Smooth muscle cell (in vitro differentiated cells): Measurements from ENCODE around the gene CNTNAP2. TPM values are rescaled to one million over a fixed set of nuclear protein-coding genes. Genes with fewer than 3 reads are reported as not detected.
A peak's percentile ranks its signal among the peaks of the same experiment; 100 is the strongest.

ENCODE experiments used
- DNase-seq: peaks from one replicate; lab custom pipeline; 2025; ENCODE audit not compliant: unreplicated experiment; lab: John Stamatoyannopoulos, UW
- H2AFZ ChIP-seq: fragments of 200-600 bp; sonication (generic); 2 replicates; pipeline ENCODE4 v1.6.0; 2016; ENCODE audit warnings: antibody characterized with exemption, low read depth, mild to moderate bottlenecking
- H3F3A ChIP-seq: fragments of 200-600 bp; sonication (generic); 2 replicates; pipeline ENCODE4 v1.6.0; 2017; ENCODE audit warnings: antibody characterized with exemption, low read depth
- H3K27ac ChIP-seq: fragments of 200-600 bp; sonication (generic); 2 replicates; pipeline ENCODE4 v1.5.1; 2016; ENCODE audit warnings: low read depth, mild to moderate bottlenecking
- H3K27me3 ChIP-seq: fragments of 200-600 bp; sonication (generic); 2 replicates; pipeline ENCODE4 v1.6.1; 2016; ENCODE audit warnings: low read depth, mild to moderate bottlenecking
- H3K36me3 ChIP-seq: fragments of 200-600 bp; sonication (generic); 2 replicates; pipeline ENCODE4 v1.5.1; 2016; ENCODE audit warnings: low read depth
- H3K4me1 ChIP-seq: fragments of 200-600 bp; sonication (generic); 2 replicates; pipeline ENCODE4 v1.5.1; 2016; ENCODE audit warnings: low read depth
- H3K4me2 ChIP-seq: fragments of 200-600 bp; sonication (generic); 2 replicates; pipeline ENCODE4 v1.6.0; 2016; ENCODE audit warnings: mild to moderate bottlenecking
- H3K4me3 ChIP-seq: fragments of 200-600 bp; sonication (generic); 2 replicates; pipeline ENCODE4 v1.5.1; 2016; ENCODE audit warnings: mild to moderate bottlenecking
- H3K79me2 ChIP-seq: fragments of 200-600 bp; sonication (generic); 2 replicates; pipeline ENCODE4 v1.6.0; 2016; ENCODE audit warnings: low read depth, mild to moderate bottlenecking
- H3K9ac ChIP-seq: fragments of 200-600 bp; sonication (generic); 2 replicates; pipeline ENCODE4 v1.6.0; 2016; ENCODE audit warnings: low read depth
- H3K9me3 ChIP-seq: fragments of 200-600 bp; sonication (generic); replicated peaks from 2 replicates; pipeline ENCODE4 v1.5.1; 2016; ENCODE audit warnings: low read depth
- H4K20me1 ChIP-seq: fragments of 200-600 bp; sonication (generic); 2 replicates; pipeline ENCODE4 v1.6.0; 2016; ENCODE audit warnings: low read depth
- WGBS: methylation state at CpG from one replicate; pipeline ENCODE4 v1.1.7; 2016; ENCODE audit warnings: low lambda C conversion rate; 5-methylcytosine and 5-hydroxymethylcytosine counted together
- polyA plus RNA-seq: library from polyadenylated mRNA; unstranded; fragments of >200 nt; fragmentation: Nextera tagmentation; extraction: Ambion mirVana; gene quantifications from 2 replicates; pipeline ENCODE4 v1.2.1, GENCODE V29; 2016
- total RNA-seq: library from RNA; depleted of rRNA; stranded (reverse); fragments of >200 nt; gene quantifications from 2 replicates; pipeline ENCODE4 v1.2.3, GENCODE V29; 2014
- TF ChIP-seq, protein P1 (sequence below): fragments of 200-600 bp; sonication (generic); IDR thresholded peaks from 2 replicates; pipeline ENCODE4 v1.5.1; 2017; ENCODE audit warnings: borderline replicate concordance, mild to moderate bottlenecking, antibody characterized with exemption; ENCODE audit not compliant: insufficient read depth, poor library complexity, severe bottlenecking

Gene CNTNAP2
- total and polyA plus RNA-seq, 2 experiments from 2014 or later, result 1.7 to 9.0 TPM

GRCh38 chr7:147411096-147411495 lies 1294.5 kb downstream of the CNTNAP2 start:
- Histone ChIP-seq H3K27ac (no peak overlapping the region), H3K79me2 (no peaks in the 10 kb centered on the region), H2AFZ (peak overlapping the region; percentile 23), H3K4me2 (no peak overlapping the region), H3K27me3 (no peaks in the 10 kb centered on the region), H3K4me1 (peaks cover 13% of the 10 kb centered on the region), H3K9ac (no peak overlapping the region), H3K4me3 (no peak overlapping the region), H3F3A (no peaks in the 10 kb centered on the region), H3K9me3 (no peaks in the 10 kb centered on the region), H4K20me1 (no peaks in the 10 kb centered on the region), H3K36me3 (no peaks in the 10 kb centered on the region)
- no peak for DNase-seq
- TF ChIP-seq, protein P1, sequence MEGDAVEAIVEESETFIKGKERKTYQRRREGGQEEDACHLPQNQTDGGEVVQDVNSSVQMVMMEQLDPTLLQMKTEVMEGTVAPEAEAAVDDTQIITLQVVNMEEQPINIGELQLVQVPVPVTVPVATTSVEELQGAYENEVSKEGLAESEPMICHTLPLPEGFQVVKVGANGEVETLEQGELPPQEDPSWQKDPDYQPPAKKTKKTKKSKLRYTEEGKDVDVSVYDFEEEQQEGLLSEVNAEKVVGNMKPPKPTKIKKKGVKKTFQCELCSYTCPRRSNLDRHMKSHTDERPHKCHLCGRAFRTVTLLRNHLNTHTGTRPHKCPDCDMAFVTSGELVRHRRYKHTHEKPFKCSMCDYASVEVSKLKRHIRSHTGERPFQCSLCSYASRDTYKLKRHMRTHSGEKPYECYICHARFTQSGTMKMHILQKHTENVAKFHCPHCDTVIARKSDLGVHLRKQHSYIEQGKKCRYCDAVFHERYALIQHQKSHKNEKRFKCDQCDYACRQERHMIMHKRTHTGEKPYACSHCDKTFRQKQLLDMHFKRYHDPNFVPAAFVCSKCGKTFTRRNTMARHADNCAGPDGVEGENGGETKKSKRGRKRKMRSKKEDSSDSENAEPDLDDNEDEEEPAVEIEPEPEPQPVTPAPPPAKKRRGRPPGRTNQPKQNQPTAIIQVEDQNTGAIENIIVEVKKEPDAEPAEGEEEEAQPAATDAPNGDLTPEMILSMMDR, result no peak

- Histone ChIP-seq H2AFZ (no peak overlapping the region), H3K4me2 (peak overlapping the region; percentile 14), H3K4me3 (no peak overlapping the region), H3K27ac (no peak overlapping the region), H3K27me3 (no peaks in the 10 kb centered on the region), H3K79me2 (no peaks in the 10 kb centered on the region), H3K4me1 (peaks cover 13% of the 10 kb centered on the region), H3K9me3 (no peaks in the 10 kb centered on the region), H3F3A (no peaks in the 10 kb centered on the region), H4K20me1 (no peaks in the 10 kb centered on the region), H3K36me3 (no peaks in the 10 kb centered on the region), H3K9ac (no peak overlapping the region)
- DNase-seq, result no peak
- TF ChIP-seq, protein P1, result no peak
- 42% methylated on average over 2 of the region's 2 CpGs for WGBS
Observed at GRCh38 chr7:147412109-147412508, 1295.5 kb downstream of the CNTNAP2 start.

DNA sequence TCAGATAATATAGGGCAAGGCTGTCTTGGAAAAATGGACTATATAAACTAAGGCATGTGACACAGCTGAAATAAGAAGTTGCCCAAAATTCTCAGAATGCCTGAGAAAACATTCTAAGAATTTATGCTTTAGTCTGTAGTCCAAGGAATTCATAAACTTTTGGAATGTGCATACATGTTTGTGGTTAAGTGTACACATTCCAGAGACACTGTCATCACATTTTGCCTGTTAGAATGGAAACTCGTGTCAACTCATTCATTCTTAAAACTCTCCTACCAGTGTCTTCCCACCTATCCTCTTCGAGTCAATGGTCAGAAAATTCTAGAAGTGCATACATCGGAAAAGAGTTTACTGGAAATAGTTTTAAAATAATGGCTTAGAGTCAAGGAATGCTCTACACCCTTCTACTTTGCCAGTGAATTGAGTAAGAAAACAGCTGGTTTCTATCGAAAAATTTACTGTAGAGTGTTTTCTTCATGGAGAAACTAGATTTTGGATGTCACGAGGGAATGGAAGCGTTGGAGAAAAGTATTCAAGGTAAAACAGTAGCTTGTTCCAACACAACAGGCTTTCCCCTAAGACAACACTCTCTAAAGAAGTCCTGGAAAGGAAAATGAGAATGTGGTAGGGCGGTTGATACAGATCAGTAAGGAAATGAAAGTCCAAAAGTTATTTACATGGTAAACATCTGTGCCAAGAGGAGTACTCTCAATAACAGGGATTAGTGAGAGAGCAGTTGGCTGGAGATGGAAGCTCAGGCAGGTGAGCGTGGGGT lies 1296.4 kb downstream of the CNTNAP2 start:
- peak overlapping the region; percentile 24 for H3K4me2 ChIP-seq
- H3K4me1 ChIP-seq, result peaks cover 13% of the 10 kb centered on the region
- H3K4me3 ChIP-seq, result no peak overlapping the region
- H3K36me3 ChIP-seq, result no peaks in the 10 kb centered on the region
- H3K9me3 ChIP-seq, result no peaks in the 10 kb centered on the region
- 72% methylated on average over 8 of the region's 8 CpGs for WGBS
- H3F3A ChIP-seq, result no peaks in the 10 kb centered on the region
- no peaks in the 10 kb centered on the region for H3K27me3 ChIP-seq
- DNase-seq, result no peak
- TF ChIP-seq, protein P1, result no peak
- H3K9ac ChIP-seq, result no peak overlapping the region
- no peaks in the 10 kb centered on the region for H3K79me2 ChIP-seq
- H3K27ac ChIP-seq, result peak overlapping the region; percentile 51
- H2AFZ ChIP-seq, result no peak overlapping the region
- H4K20me1 ChIP-seq, result no peaks in the 10 kb centered on the region

DNA sequence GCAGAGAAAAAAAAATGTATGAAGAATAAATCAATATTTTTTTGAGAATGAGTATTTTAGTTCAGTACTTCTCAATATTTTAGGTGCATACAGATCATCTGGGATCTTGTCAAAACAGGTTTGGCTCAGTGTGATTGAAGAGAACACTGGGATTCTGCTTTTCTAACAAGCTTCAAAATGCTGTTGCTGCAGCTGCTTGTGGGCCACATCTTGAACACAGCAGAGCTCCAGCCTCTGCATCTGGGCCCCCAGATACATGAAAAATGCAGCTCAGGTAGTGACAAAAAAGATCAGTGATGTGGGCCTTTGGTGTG lies 1296.9 kb downstream of the CNTNAP2 start:
- Histone ChIP-seq H3K4me1 (peaks cover 13% of the 10 kb centered on the region), H3K9ac (no peak overlapping the region), H3F3A (no peaks in the 10 kb centered on the region), H2AFZ (no peak overlapping the region), H3K4me3 (no peak overlapping the region), H3K36me3 (no peaks in the 10 kb centered on the region), H3K9me3 (no peaks in the 10 kb centered on the region), H3K79me2 (no peaks in the 10 kb centered on the region), H4K20me1 (no peaks in the 10 kb centered on the region), H3K4me2 (no peak overlapping the region), H3K27me3 (no peaks in the 10 kb centered on the region), H3K27ac (peak overlapping the region; percentile 51)
- no peak for DNase-seq
- TF ChIP-seq, protein P1, result no peak
